GM11168 (cell line): Measurements from ENCODE around the gene ARHGAP21.
"Not testable (repeated sequence)": the region's sequence is repeated elsewhere in the genome, so short reads cannot be mapped to it uniquely, and the experiment has no call there.

Experiments
- in situ Hi-C: fragments of 300-500 bp; cut with MboI; formaldehyde crosslinking; loops from one replicate; pipeline ENCODE4 v1.12.0; 2022; ENCODE audit warnings: low sequenced_read_pairs; ENCODE audit not compliant: unreplicated experiment

Gene ARHGAP21

GRCh38 chr10:24723788-24724380 is at the start of gene ARHGAP21:
TSS of gene ARHGAP21 (minus strand) at chr10:24723887. CDS start at chr10:24721899, 1,988 bp downstream.
- in situ Hi-C loops = no loop called here

GRCh38 chr10:24771943-24772694 is 48.4 kb upstream of the ARHGAP21 start:
- in situ Hi-C loops = no loop called here

- in situ Hi-C loops = not testable (repeated sequence)
Observed at GRCh38 chr10:24764991-24765390, 41.3 kb upstream of the ARHGAP21 start.

GRCh38 chr10:24762966-24763623 is 39.4 kb upstream of the ARHGAP21 start:
- in situ Hi-C loops = no loop called here

- in situ Hi-C loops = no loop called here
Observed at GRCh38 chr10:24762161-24762924, 38.7 kb upstream of the ARHGAP21 start.

GRCh38 chr10:24759672-24760071 is 36.0 kb upstream of the ARHGAP21 start:
- in situ Hi-C loops = no loop called here

GRCh38 chr10:24758254-24758653 is 34.6 kb upstream of the ARHGAP21 start:
- in situ Hi-C loops = not testable (repeated sequence)

GRCh38 chr10:24756283-24756682 is 32.6 kb upstream of the ARHGAP21 start:
- in situ Hi-C loops = no loop called here

- in situ Hi-C loops = no loop called here
Observed at GRCh38 chr10:24751716-24752115, 28.0 kb upstream of the ARHGAP21 start.

- in situ Hi-C loops = no loop called here
Observed at GRCh38 chr10:24750695-24751094, 27.0 kb upstream of the ARHGAP21 start.

- in situ Hi-C loops = no loop called here
Observed at GRCh38 chr10:24748214-24748613, 24.5 kb upstream of the ARHGAP21 start.

GRCh38 chr10:24744946-24745345 is 21.3 kb upstream of the ARHGAP21 start:
- in situ Hi-C loops = no loop called here

- in situ Hi-C loops = no loop called here
Observed at GRCh38 chr10:24740714-24741113, 17.0 kb upstream of the ARHGAP21 start.

- in situ Hi-C loops = no loop called here
Observed at GRCh38 chr10:24737001-24737400, 13.3 kb upstream of the ARHGAP21 start.

- in situ Hi-C loops = no loop called here
Observed at GRCh38 chr10:24731942-24732341, 8.3 kb upstream of the ARHGAP21 start.

GRCh38 chr10:24730811-24731210 is 7.1 kb upstream of the ARHGAP21 start:
- in situ Hi-C loops = no loop called here

GRCh38 chr10:24727786-24728185 is 4.1 kb upstream of the ARHGAP21 start:
- in situ Hi-C loops = no loop called here

GRCh38 chr10:24726626-24727025 is 2.9 kb upstream of the ARHGAP21 start:
- in situ Hi-C loops = no loop called here

- in situ Hi-C loops = not testable (repeated sequence)
Observed at GRCh38 chr10:24726029-24726428, 2.3 kb upstream of the ARHGAP21 start.

- in situ Hi-C loops = no loop called here
Observed at GRCh38 chr10:24724381-24725228, 918 bp upstream of the ARHGAP21 start.
